ENCODE measurements around the gene DPM3.

DPM3 gene

DNA sequence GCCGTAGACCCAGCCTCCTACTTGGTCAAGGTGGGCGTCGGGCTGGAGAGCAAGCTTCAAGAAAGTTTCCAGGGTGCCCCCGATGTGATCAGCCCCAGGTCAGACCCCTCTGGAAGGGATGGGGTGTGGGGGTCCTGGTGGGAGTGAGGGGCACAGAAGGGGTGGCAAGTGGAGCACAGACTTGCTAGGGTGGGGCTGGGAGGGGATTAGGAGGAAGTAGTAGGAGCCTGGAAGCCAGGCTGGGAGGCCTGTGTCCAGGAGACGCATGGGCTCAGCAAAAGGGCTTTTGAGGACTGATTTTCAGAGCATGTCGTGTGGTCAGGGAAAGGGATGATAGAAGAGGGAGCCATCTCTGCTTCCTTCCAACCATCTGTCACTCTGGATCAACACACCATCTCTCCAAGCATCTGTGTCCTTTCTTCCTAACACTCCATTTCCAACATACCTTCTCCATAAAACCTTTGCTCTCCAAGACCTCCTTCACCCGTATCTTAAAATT, 41.8 kb upstream of the DPM3 start:
- H3K4me3 ChIP-seq (ENCODE audit: low read depth in 1 of 2, low read length in 1 of 2), result no peak overlapping the region
- H3K27ac ChIP-seq, result no peak overlapping the region
- TF ChIP-seq, protein P1, sequence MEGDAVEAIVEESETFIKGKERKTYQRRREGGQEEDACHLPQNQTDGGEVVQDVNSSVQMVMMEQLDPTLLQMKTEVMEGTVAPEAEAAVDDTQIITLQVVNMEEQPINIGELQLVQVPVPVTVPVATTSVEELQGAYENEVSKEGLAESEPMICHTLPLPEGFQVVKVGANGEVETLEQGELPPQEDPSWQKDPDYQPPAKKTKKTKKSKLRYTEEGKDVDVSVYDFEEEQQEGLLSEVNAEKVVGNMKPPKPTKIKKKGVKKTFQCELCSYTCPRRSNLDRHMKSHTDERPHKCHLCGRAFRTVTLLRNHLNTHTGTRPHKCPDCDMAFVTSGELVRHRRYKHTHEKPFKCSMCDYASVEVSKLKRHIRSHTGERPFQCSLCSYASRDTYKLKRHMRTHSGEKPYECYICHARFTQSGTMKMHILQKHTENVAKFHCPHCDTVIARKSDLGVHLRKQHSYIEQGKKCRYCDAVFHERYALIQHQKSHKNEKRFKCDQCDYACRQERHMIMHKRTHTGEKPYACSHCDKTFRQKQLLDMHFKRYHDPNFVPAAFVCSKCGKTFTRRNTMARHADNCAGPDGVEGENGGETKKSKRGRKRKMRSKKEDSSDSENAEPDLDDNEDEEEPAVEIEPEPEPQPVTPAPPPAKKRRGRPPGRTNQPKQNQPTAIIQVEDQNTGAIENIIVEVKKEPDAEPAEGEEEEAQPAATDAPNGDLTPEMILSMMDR (IDR thresholded peaks at IDR 0.05), result no peak
- no peaks in the 10 kb centered on the region for H3K9me3 ChIP-seq
- no peaks in the 10 kb centered on the region for H3K36me3 ChIP-seq
- H3K27me3 ChIP-seq, result no peaks in the 10 kb centered on the region
- no peaks in the 10 kb centered on the region for H3K4me1 ChIP-seq (ENCODE audit: control insufficient read depth in 1 of 2, insufficient read depth in 1 of 2, low read depth in 1 of 2, low read length in 1 of 2)

DNA sequence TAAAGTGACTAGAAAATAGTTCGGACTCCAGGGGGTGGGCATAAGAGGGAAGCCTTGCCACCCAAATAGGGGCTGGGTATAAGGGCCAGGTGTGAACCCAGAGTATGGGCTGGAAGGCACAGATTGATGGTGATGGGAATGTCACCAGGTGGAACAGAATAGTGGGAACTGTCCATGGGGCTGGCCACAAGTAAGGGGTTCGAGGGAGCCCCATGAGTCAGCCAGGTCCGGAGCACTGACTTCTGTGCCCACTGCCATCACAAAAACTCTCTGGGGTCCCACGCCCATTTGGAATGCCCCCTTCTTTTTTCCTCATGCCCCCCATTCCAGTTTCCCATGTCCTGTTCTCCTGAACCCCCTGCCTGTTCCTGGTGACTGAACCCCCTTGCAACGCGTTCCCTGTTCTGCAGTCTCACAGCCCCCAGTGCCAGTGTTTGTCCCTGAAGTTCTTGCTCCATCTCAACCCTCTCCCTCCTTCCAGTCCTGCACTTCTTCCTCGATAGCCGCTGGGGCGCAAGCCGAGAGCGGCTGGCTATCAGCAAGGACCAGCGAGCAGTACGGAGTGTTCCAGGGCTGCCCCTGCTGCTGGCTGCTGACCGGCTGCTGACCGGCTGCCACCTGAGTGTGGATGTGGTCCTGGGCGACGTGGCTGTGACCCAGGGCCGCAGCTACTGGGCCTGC, 41.2 kb upstream of the DPM3 start:
- Histone ChIP-seq H3K4me3 (ENCODE audit: low read depth in 1 of 2, low read length in 1 of 2) (no peak overlapping the region), H3K9me3 (no peaks in the 10 kb centered on the region), H3K27ac (no peak overlapping the region), H3K36me3 (no peaks in the 10 kb centered on the region), H3K27me3 (no peaks in the 10 kb centered on the region), H3K4me1 (ENCODE audit: control insufficient read depth in 1 of 2, insufficient read depth in 1 of 2, low read depth in 1 of 2, low read length in 1 of 2) (peaks cover 2 to 4% of the 10 kb centered on the region in 2 experiments)
- TF ChIP-seq, protein P1 (IDR thresholded peaks at IDR 0.05), result no peak

DNA sequence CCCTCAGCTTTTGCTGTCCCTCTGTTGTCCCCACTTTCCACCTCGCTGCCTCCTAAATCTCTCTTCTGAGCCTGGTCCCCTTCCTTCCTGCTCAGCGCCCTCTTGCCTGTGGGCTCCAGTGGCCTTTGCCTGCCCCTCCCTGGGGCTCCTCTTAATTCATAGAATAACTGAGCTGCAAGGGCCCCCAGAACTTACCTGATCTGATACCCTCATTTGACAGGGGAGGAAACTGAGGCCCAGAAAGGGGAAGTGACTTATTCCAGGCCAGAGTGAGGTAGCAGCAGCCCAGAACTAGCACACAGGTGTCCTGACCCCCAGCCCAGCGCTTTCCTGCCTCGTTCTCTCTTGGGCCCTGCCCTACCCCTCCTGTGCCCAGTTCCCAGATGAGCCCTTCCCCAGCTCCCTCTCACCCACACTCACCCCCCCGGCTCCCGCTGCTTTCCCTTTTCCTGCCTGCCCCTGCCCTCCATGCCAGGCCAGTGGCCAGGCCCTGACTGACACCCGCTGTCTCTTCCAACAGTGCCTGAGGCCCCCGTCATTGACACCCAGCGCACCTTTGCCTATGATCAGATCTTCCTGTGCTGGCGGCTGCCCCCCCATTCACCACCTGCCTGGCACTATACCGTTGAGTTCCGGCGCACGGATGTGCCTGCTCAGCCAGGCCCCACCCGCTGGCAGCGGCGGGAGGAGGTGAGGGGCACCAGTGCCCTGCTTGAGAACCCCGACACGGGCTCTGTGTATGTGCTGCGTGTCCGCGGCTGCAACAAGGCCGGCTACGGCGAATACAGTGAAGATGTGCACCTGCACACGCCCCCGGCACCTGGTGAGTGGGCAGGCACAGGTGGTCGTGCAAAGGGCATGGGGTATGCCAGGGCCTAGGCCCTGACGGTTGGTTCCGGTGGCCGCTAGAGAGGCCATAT, 39.0 kb upstream of the DPM3 start:
- no peak overlapping the region for H3K27ac ChIP-seq

DNA sequence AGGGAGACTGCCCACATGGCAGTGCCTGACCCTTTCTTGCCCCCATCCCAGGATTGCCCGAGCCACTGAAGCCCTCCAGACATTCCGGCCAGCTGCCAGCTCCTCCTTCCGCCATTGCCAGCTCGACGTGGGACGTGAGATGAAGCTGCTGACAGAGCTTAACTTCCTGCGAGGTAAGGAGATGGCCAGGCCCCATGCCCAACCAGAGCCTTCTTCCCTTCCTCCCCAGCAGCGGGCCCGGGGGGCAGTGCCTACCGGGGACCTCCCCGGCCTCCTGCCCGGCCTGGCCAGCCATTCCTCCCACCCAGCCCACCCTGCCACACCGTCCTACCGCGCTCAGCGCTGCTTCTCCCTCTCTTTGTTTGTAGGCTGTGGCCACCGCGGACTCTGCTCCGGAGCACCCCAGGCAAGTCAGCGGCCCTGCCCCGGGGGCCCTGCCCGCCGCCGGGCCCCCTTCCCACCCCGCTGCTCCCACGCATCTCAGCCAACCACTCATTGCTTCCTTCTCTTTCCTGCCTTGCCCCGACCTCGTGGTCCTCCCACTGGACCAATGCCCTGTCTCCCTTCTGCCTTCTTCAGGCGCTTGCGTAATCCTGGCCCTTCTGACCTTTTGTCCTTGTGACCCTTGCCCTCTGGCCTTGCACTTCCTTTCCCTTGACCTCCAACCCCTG, 38.2 kb upstream of the DPM3 start:
- TF ChIP-seq, protein P1 (IDR thresholded peaks at IDR 0.05), result no peak

More for the DNA sequence above, 39.0 kb upstream of the DPM3 start:
- peaks cover 11% of the 10 kb centered on the region for H3K27me3 ChIP-seq
- no peaks in the 10 kb centered on the region for H3K9me3 ChIP-seq
- no peaks in the 10 kb centered on the region for H3K36me3 ChIP-seq
- TF ChIP-seq, protein P1 (IDR thresholded peaks at IDR 0.05), result no peak
- peaks cover 12 to 16% of the 10 kb centered on the region in 2 experiments for H3K4me1 ChIP-seq (ENCODE audit: control insufficient read depth in 1 of 2, insufficient read depth in 1 of 2, low read depth in 1 of 2, low read length in 1 of 2)
- H3K4me3 ChIP-seq (ENCODE audit: low read depth in 1 of 2, low read length in 1 of 2), result no peak overlapping the region

DNA sequence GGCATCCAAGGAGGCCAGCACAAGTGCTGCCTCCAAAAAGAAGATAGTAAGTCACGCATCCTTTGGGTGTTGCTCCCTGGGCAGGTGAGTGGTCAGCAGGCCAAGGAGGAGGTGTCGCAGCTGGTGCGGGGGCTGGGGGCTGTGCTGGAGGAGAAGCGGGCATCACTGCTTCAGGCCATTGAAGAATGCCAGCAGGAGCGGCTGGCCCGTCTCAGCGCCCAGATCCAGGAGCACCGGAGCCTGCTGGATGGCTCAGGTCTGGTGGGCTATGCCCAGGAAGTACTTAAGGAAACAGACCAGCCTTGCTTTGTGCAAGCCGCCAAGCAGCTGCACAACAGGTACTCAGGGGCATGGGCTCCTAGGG, 37.6 kb upstream of the DPM3 start:
- H3K4me3 ChIP-seq (ENCODE audit: low read depth in 1 of 2, low read length in 1 of 2), result no peak overlapping the region
- no peaks in the 10 kb centered on the region for H3K9me3 ChIP-seq
- H3K27ac ChIP-seq, result no peak overlapping the region
- peaks cover 19% of the 10 kb centered on the region for H3K27me3 ChIP-seq
- peaks cover 25 to 28% of the 10 kb centered on the region in 2 experiments for H3K4me1 ChIP-seq (ENCODE audit: control insufficient read depth in 1 of 2, insufficient read depth in 1 of 2, low read depth in 1 of 2, low read length in 1 of 2)
- TF ChIP-seq, protein P1 (IDR thresholded peaks at IDR 0.05), result no peak
- no peaks in the 10 kb centered on the region for H3K36me3 ChIP-seq

More for the DNA sequence above, 38.2 kb upstream of the DPM3 start:
- Histone ChIP-seq H3K27ac (no peak overlapping the region), H3K36me3 (no peaks in the 10 kb centered on the region), H3K4me1 (ENCODE audit: control insufficient read depth in 1 of 2, insufficient read depth in 1 of 2, low read depth in 1 of 2, low read length in 1 of 2) (peaks cover 20 to 24% of the 10 kb centered on the region in 2 experiments), H3K4me3 (ENCODE audit: low read depth in 1 of 2, low read length in 1 of 2) (no peak overlapping the region), H3K27me3 (peaks cover 19% of the 10 kb centered on the region), H3K9me3 (no peaks in the 10 kb centered on the region)

Data from neutrophil (primary cell).